Measurements from ENCODE around the gene USP3.
"Not testable (repeated sequence)": the region's sequence is repeated elsewhere in the genome, so short reads cannot be mapped to it uniquely, and the experiment has no call there.

USP3 gene

DNA sequence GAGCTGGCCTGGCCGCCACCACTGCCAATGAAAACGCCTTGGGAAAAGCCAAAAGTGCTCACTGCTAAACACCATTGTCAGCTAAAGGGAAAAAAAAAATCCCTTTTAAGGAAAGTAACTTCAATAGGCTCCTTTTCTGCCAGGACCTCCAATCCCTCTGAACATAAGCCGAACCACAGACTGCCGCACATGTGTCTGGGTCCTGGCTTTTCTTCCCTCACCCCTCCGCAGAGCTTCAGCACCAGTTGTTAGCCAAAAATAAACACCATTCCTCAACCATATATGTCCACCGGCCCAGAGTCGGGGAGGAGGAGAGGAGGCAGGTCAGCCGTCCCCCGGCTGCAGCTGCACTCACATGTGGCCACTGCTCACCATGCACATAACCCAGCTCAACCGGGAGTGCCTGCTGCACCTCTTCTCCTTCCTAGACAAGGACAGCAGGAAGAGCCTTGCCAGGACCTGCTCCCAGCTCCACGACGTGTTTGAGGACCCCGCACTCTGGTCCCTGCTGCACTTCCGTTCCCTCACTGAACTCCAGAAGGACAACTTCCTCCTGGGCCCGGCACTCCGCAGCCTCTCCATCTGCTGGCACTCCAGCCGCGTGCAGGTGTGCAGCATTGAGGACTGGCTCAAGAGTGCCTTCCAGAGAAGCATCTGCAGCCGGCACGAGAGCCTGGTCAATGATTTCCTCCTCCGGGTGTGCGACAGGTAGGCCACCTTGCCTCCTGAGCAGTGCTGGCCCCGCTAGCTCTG is 92.8 kb downstream of the USP3 start, which contains the start of gene FBXL22:
FBXL22 (plus strand) TSS at position 350 of the 753 bp plus-strand sequence; CDS start at position 356, 6 bp downstream.
- DNase-seq: peak; percentile 18 to 23

DNA sequence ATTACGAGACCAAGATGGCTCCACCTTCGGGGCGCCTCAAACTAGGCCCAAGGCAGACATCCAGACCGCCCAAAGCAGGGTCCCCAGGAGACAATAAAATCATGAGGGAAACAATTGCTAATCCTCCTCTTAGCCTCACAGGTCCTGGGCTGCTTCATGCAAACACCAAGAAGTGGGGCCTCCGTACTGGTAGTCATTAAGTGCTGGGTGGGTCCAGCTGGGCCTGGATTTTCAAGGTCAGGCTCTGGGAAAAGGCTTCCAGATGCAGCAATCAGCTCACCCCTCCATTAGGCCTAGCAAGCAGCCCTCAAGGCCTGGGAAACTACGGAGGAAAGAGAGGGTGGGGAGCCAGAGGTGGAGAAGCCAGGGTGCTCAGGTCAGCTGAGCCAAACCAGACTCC is 93.4 kb downstream of the USP3 start:
- no peak for DNase-seq

DNA sequence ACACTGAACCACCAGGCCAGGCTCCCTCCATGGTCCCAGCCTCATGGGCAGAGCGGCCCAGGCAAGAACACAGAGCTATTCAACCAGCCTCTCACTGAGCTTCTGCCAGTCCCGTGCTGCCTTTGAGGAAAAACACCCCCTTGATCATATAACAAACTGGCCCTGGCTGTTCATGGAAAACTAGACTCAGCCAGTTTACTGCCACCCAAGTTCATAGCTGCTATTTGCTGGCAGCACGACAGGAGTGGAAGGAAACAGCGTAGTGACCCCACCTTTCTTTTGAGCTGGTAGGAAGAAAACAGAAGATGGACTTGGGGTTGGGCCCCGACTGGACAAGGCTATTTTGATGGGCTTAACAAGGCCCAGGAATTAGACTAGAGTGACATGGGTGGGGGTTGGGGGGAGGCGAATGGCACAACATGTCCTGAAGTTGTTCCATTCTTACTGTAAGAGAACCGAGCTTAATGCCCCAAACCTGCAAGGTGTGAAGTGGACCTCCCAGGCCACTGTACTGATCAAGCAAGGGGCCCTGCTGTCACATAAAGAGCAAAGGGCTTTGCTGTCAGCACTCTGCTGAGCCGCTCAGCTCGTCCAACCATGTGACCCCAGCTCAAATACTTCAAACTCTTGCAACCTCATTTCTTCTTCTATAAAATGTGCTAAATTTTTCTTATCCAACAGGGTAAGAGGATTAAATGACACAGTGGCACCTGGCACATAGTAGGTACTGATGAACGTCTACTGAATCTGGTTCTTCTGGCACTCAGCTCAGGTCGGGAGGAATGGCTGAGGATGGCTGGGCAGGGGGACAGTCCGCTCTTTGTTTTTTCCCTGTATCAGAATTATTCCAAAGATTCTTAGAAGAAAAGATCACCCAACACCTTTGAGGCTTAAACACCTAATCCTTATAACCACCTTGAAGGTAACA is 94.3 kb downstream of the USP3 start:
- DNase-seq: no peak

DNA sequence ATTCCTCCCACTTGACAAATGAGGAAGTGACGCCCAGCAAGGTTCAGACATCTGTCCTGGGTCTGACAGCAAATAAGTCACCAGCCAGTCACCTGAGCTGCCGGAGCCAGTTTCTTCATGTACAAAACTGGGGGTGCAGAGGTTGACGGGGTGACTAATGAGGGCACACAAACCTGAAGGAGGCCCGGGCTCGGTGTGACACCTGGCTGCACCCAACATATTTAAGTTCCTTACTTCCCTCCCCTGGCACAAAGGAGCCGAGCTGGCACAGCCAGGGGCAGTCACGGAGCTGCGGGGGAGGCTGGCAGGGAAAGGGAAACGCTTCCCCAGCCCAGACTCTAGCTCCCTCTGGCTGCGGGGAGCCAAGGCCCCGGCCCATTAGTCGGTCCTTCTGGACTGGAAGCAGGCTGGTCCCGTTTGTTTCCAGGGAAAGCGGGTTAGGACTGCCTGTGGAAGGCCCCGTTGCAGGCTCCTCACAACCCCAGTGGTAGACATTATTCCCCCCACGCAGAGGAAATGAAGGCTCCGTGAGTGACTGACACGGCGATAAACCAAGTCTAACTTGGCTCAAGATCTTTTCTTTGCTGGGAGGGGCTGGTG is 95.1 kb downstream of the USP3 start:
- DNase-seq: no peak

DNA sequence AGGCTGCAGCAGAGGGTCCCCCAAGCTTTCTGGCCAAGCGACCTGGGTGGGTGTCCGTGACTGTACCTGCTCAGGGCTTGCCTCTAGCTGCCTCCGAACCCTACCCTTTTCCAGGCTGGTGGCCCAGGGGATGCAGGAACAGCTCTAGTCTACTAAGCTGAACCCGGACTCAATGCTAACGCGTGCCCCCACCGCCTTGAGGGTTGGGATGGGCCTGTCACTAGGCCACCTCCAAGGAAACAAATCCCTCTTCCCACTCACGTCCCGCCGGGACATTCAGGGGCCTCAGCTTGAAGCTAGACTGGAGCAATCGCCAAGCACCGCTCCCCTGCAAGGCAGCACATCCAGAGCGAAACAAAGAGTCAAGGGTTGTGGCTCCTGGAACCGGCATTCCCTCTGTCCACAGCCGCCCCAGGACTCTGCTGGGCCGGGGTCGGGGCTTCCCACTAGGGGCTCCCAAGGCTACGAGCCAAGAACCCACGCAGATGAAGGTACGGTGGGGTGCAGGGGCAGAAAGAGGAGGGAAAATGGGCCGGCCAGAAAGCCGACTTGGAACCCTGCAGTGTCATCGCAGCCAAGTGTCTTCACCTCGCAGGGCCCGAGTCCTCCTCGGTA is 95.7 kb downstream of the USP3 start:
- DNase-seq: no peak

DNA sequence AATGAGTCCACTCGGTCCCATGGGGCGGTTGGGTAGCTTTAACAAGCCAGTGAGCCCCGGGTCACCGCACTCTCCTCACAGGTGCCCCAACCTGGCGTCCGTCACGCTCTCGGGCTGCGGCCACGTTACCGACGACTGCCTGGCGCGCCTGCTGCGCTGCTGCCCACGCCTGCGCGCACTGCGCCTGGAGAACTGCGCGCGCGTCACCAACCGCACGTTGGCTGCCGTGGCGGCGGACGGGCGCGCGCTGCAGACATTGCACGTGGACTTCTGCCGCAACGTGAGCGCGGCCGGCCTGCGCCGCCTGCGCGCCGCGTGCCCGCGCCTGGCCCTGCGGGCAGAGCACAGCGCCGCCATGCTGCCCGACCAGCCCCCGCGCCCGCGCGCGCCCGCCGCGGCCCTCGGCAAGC is 96.2 kb downstream of the USP3 start:
- DNase-seq: peak; percentile 57 to 77

DNA sequence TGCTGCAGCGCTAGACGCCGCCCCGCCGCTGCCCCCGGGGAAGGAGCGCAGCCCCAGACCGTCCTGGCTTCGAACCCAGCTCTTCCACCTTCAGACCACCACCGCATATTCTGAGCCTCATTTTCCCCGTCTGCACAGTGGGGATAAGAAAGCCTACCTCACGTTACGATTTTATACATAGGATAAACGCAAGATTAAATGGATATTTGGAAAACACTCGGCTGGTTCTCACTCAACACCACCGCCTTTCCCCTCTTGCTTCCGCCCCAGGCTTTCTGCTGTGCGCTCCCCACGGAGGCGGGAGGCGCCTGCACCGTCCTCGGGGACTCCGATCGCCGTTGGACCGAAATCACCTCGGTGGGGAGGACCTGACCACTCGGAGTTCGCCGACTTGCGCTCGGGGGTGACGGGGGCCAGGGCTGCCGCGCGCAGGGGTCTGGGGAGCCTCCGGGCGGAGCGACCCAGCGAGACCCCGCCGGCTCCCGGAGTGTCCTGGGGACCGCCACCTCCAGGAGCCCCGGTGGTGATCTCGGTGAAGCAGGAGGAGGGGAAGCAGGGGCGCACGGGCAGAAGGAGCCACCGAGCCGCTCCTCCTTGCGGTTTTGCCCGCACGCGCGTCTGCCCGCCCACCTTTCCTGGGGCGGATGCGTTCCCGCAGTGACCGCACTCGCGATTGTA is 96.8 kb downstream of the USP3 start:
- DNase-seq: no peak

DNA sequence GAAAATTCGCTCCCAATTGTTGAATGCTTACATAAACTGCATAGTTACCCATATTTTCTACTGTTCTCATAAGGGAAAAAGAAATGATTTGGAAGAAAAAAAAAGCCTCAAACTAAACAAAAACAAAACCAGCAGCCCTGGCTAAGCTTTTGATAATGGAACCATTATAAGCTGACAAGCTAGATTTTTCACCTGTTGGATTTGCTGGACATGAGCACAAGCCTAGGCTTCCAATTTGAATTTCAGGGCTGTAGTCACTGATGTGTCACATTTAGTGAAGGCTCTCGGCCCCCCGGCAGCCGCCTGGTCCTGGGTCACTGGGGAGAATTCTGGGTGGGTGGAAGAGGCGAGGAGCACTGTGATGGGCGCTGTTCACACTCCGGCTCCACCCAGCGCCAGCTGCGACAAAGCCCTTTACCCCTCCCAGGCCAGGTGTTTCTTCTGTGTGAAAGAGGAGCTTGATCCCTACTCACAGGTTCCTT is 97.4 kb downstream of the USP3 start:
- DNase-seq: no peak

DNA sequence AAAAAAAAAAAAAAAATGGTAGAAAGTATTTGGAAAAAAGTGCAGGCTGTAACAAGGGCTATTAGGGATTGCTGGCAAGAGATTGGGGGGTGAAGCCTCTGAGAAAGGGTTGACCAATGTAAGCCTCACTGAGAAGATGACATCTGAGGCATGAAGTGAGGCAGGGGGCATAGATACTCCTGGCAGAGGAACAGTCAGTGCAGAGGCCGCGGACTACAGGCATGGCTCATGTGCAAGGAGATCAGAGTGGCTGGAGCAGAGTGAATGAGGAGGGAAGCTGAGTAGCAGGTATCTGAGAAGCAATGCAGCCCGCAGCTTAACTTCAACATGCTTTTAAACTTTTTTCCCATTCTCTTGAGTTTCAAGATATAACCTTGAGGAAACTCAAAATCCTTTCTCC is 98.2 kb downstream of the USP3 start:
- no peak for DNase-seq

DNA sequence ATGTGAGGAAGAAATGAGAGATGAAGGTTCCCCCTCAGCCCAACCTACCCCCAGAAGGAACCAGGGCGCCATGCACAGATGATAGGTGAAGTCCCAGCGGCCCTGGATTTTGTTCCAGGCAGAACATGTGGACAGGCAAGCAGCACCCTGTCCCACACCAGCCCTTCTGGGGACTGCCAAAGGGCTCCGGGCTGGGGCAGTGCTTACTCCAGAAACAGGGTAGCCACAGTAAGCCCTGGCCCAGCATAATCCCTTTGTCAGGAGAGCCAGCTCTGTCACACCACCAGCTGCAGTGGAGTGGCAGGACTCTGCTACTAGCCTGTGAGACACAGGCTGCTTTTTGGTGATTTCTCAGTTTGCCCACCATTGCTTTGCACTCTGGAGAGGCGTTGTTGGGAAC is 99.1 kb downstream of the USP3 start:
- DNase-seq: no peak

DNA sequence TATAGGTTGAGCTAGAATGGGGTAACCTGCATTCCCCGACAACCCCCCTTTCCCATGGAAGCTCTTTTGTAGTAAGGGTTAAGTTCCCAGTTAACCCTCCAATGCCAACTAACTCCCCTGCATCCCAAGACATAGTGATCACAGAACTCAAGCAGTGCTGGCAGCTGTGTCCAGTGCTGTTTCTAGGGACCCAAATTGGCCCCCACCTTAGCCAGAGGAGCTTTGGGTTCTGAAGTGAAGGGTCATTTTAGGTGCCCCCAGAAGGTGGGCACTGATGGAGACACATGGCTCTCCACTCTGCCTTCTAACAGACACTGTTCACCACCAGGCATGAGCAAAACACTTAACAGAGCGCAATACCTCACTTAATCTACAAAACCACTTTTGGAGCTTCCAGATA is 99.9 kb downstream of the USP3 start:
- DNase-seq: no peak

DNA sequence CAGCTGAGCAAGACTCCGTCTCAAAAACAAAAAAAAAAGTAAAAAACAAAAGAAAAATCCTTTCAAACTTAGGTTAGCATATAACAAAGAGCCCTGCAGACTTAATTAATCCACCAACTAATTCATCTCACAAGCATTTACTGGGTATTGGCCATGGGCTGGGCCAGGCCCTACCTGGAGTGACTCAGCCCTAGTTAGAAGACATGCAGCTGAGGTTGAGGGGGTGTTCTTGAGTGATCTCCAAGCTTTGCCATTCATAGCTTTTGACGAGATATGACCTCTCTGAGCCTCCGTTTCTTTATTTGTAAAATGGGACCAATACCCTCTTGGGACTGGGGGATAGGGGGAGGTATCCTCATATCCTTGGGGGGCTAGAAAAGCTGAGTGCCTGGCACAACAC is 100.6 kb downstream of the USP3 start:
- no peak for DNase-seq

DNA sequence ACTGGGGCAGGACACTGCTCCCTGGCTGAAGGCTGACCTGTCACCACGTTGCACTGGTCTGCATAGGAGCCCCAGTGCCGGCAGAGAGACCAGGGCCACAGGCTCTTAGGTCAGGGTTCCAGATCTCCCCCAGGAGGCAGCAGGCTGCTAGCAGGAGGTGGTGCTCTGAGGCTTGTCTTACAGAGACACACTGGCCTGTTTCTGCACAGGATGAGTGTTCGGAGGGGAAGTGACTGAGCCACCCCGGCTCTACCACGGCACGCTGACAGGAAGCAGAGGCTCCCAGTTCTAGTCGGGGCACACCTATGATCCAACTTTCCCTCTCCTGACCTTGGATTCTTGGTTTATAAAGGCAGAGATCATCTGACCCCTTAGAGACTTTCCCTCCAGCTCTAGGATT is 101.4 kb downstream of the USP3 start:
- DNase-seq: no peak

DNA sequence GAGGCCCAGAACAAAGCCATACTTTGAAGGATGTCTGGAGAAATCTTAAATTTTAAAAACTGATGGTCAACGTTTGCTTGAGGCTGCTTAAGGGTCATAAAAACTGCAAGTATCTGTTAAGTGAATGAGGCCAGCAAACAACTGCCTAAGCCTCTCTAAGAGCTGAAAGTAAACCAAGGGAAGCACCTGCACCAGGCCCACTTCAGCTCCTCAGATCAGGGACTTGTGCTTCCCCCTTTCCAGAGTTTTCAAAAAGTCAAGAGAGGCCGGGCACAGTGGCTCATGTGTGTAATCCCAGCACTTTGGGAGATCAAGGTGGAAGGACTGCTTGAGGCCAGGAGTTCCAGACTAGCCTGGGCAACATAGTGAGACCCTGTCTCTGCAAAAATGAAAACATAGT is 101.9 kb downstream of the USP3 start:
- no peak for DNase-seq

DNA sequence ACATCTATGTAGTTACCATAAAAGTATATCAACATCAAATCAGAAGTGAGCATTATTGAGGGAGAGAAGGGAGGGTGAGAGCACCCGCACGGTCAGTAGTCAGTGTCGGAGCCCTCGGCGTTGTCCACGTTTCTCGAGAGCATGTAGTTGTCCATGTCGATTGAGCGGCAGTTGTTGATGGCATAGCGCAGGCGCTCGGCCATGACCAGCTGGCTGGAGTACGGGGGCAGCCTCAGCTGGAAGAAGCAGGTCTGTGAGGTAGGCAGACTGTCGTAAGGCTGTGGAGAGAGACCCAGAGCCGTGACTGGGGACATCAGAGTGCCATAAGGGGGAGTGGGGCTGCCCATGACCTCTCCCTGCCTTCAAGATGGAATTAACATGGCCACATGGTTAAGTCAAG is 104.6 kb downstream of the USP3 start:
- DNase-seq: no peak

DNA sequence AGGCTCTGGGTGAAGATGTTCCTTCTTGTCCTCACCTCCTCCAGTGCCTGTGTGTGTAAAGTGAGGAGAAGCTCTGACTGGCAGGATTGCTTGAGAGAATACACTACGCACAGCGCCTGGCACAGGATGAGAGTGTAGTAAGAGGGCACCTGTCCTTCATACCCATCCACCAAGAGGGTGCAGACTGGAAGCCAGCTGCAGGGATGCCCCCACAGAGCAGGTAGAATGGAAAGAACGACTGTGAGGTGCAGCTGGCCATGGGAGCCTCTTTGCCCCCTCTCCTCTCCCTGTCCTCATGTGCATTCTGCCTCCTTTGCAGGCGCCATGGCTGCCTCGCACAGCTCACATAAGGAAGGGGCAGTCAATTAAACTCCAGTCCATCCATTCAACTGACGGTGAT is 105.1 kb downstream of the USP3 start:
- DNase-seq: no peak

DNA sequence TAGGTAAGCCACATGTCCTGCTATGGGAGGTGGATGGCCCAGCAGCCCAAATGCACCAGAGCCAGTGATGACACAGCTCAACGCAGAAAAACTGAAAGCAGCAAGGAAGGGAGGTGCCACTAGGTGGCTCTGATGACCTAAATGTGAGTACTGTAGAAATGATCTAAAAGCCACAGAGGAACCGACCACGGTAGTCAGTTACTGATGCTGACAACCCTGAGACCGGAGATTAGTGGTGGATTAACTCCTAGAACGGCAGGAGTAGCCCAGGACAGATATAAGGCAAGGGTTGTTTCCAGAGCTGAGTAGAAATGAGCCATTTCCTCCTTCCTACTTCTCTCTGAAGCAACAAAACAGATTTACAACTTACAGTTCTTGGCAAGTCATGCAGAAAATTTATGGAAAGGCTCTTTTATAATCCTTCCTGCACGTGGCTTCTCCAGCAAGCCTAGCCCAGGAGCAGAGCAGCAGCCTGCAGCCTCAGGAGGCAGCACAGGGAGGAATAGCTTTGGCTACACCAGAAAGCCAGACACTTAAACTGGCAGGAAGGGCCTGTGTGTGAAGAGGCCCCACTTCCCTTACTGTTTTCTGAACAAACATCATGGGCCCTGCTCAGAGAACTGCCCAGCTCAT is 105.9 kb downstream of the USP3 start:
- peak; percentile 30 to 46 for DNase-seq

DNA sequence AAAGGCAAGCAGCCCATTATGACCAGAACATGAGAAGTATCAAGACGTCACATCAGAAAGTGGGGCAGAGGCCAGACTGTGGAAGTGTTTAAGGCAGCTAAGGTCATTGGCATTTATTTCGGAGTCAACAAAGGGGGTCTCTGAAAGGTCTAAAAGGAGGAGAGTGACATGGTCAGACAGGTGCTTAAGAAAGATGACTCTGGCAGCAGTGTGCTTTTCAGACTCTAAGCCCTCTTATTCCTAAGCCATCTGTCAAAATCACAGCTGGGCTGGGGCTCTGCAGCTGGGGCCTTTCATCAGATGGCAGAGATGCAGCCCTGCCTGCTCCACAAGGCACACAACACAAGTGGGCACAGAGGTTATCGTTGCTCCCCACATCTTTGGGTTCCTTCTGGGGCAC is 106.8 kb downstream of the USP3 start:
- no peak for DNase-seq

DNA sequence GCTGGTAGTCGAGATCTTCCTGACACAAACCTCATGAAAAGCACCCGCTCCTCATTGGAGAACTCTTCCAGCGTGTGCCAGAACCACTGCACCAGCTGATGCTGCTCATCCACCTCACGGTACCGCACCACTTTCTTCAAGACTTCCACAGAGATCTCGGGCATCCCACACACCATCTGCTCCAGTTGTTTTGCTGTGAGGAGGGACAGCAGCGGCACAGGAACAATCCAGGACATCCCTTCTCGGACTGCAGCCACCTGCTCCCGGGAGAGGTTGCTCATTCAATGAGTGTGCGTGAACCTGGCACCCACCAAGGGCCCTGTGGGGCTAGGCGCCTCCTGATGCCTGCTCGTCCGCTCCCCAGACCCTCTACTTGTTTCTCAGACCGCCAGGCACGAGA is 107.9 kb downstream of the USP3 start:
- DNase-seq: no peak

DNA sequence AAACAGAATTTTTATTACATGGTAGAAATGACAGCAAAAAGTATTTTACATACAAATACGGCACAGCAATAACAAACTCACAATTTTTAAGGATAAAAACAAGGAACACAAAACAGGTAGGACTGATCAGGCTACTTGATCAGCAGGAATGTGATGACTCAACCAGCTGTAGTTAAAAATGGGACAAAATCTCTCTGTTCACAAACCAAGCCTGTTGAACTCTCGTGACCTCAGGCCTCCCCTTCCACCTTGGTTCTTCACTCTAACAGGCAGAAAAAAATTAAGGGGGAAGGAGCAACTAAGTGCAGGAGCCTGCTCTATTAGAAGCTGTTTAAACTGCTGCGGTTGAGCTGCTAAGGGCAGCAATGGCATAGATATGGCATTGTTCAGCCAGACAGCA is 111.5 kb downstream of the USP3 start:
- no peak for DNase-seq

DNA sequence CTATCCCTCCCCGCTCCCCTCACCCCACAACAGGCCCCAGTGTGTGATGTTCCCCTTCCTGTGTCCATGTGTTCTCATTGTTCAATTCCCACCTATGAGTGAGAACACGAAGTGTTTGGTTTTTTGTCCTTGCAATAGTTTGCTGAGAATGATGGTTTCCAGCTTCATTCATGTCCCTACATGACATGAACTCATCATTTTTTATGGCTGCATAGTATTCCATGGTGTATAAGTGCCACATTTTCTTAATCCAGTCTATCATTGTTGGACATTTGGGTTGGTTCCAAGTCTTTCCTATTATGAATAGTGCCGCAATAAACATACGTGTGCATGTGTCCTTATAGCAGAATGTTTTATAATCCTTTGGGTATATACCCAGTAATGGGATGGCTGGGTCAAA is 112.8 kb downstream of the USP3 start:
- not testable (repeated sequence) for DNase-seq

DNA sequence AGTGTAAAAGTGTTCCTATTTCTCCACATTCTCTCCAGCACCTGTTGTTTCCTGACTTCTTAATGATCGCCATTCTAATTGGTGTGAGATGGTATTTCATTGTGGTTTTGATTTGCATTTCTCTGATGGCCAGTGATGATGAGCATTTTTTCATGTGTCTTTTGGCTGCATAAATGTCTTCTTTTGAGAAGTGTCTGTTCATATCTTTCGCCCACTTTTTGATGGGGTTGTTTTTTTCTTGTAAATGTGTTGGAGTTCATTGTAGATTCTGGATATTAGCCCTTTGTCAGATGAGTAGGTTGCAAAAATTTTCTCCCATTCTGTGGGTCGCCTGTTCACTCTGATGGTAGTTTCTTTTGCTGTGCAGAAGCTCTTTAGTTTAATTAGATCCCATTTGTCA is 113.2 kb downstream of the USP3 start:
- not testable (repeated sequence) for DNase-seq

Data from NCI-H187 (cell line).